Right ventricle myocardium superior (tissue), 1 donor: ENCODE data around the gene FAM107B. TPM values are rescaled to one million over a fixed set of nuclear protein-coding genes. Genes with fewer than 3 reads are reported as not detected.

Source experiments
- ATAC-seq: fragments of 200-7000 bp; cut with Tn5 transposase; one replicate; pipeline ENCODE4 v1.9.1; 2020; ENCODE audit warnings: mild to moderate bottlenecking; ENCODE audit not compliant: poor library complexity
- DNase-seq: peaks from one replicate; pipeline ENCODE4 v3.0.0-alpha.2; 2020
- intact Hi-C: fragments of 100-400 bp; cut with DNase I; formaldehyde crosslinking; loops from one replicate; pipeline ENCODE4 v1.11.2; 2022
- total RNA-seq: library from RNA; stranded (reverse); fragmentation: NEBNext Ultra II Directional; extraction: Animal tissue kit (Norgen Biotek cat#: 25700); gene quantifications from one replicate; pipeline ENCODE4 v1.2.1, GENCODE V29; 2021
- donor health status: DM: no; HTN: yes; CAD: no; lungs with severe emphysema.

Gene FAM107B
- total RNA-seq, 1 donor from 2014 or later: 3.3 TPM

GRCh38 chr10:14510346-14510745, 264.4 kb downstream of the FAM107B start:
- intact Hi-C loops: no loop called here
- ATAC-seq (no peak), DNase-seq (no peak)

- intact Hi-C loops: no loop called here
- DNase-seq (no peak), ATAC-seq (no peak)
These were observed 266.0 kb downstream of the FAM107B start for GRCh38 chr10:14508725-14509124.

GRCh38 chr10:14507781-14508180, 266.9 kb downstream of the FAM107B start:
- ATAC-seq (no peak), DNase-seq (no peak)
- intact Hi-C loops: no loop called here

GRCh38 chr10:14507176-14507575, 267.5 kb downstream of the FAM107B start:
- ATAC-seq: no peak
- no peak for DNase-seq
- intact Hi-C loops: no loop called here

- no peak for ATAC-seq
- intact Hi-C loops: no loop called here
- no peak for DNase-seq
These were observed 272.3 kb downstream of the FAM107B start for GRCh38 chr10:14502431-14502830.

- intact Hi-C loops: no loop called here
- ATAC-seq (no peak), DNase-seq (no peak)
These were observed 274.4 kb downstream of the FAM107B start for GRCh38 chr10:14500172-14500765.

- DNase-seq: no peak
- no peak for ATAC-seq
- intact Hi-C loops: loop anchor here (5.0 kb wide), 1 partner anchor 608 kb away; no protein-coding TSS in a partner anchor
These were observed 275.1 kb downstream of the FAM107B start for GRCh38 chr10:14499601-14499904.

- intact Hi-C loops: loop anchor here (5.0 kb wide), 1 partner anchor 609 kb away; no protein-coding TSS in a partner anchor
- DNase-seq (no peak), ATAC-seq (no peak)
These were observed 276.4 kb downstream of the FAM107B start for GRCh38 chr10:14498326-14498725.

- ATAC-seq (no peak), DNase-seq (no peak)
- intact Hi-C loops: no loop called here
These were observed 282.9 kb downstream of the FAM107B start for GRCh38 chr10:14491811-14492210.

- intact Hi-C loops: no loop called here
- no peak for DNase-seq
- no peak for ATAC-seq
These were observed 285.0 kb downstream of the FAM107B start for GRCh38 chr10:14489522-14490177.

GRCh38 chr10:14487488-14487883, 287.2 kb downstream of the FAM107B start:
- DNase-seq (no peak), ATAC-seq (no peak)
- intact Hi-C loops: no loop called here

- DNase-seq (no peak), ATAC-seq (no peak)
- intact Hi-C loops: no loop called here
These were observed 287.8 kb downstream of the FAM107B start for GRCh38 chr10:14486777-14487487.

- DNase-seq (no peak), ATAC-seq (no peak)
- intact Hi-C loops: no loop called here
These were observed 288.7 kb downstream of the FAM107B start for GRCh38 chr10:14485986-14486385.

GRCh38 chr10:14483417-14483816, 291.3 kb downstream of the FAM107B start:
- intact Hi-C loops: no loop called here
- ATAC-seq: no peak
- no peak for DNase-seq

- no peak for DNase-seq
- ATAC-seq: peak; percentile 69
- intact Hi-C loops: no loop called here
These were observed 292.9 kb downstream of the FAM107B start for GRCh38 chr10:14481752-14482151.

GRCh38 chr10:14481014-14481413, 293.7 kb downstream of the FAM107B start:
- ATAC-seq (peak; percentile 32), DNase-seq (no peak)
- intact Hi-C loops: no loop called here

GRCh38 chr10:14478604-14479003, 296.1 kb downstream of the FAM107B start:
- DNase-seq (peak; percentile 79), ATAC-seq (peak; percentile 80)
- intact Hi-C loops: loop anchor here (5.0 kb wide), 2 partner anchors 91 to 281 kb away; no protein-coding TSS in a partner anchor

GRCh38 chr10:14478201-14478600, 296.5 kb downstream of the FAM107B start:
- intact Hi-C loops: loop anchor here (5.0 kb wide), 2 partner anchors 91 to 281 kb away; no protein-coding TSS in a partner anchor
- ATAC-seq (no peak), DNase-seq (no peak)

GRCh38 chr10:14477408-14477710, 297.3 kb downstream of the FAM107B start:
- no peak for ATAC-seq
- DNase-seq: no peak
- intact Hi-C loops: loop anchor here (5.0 kb wide), 2 partner anchors 90 to 280 kb away; no protein-coding TSS in a partner anchor
